ENCODE results near the gene AUP1.

DNA sequence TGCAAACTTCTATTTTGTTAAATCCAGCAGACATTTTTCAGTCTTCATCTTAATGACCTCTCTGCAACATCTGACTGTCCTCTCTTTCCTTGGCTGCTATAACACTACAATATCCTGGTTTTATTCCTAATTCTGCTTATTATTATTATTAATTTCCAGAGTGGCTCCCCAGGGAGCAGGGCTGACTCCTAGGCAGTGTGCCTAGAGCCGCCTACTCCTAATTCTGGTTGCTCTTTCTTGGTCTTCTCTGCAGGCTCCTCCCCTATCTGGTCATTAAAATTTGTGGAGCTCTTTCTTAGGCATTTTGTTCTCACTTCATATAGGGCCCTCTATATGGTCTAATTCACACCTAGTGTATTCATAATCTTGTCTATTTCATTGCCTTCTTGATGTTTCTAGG lies 13.5 kb upstream of the AUP1 start:
- TF ChIP-seq CTCF (conservative IDR thresholded peaks at IDR 0.05 in 1 of 2, IDR thresholded peaks at IDR 0.05 in 1 of 2; ENCODE audit: low read depth in 1 of 2, low read length in 2 of 2): no peak
- no peak for TF ChIP-seq EZH2 (IDR thresholded peaks at IDR 0.05; ENCODE audit: low read length, missing control alignments)
